PC-3 (cell line): Measurements from ENCODE around the gene CD82. TPM values are rescaled to one million over a fixed set of nuclear protein-coding genes. Genes with fewer than 3 reads are reported as not detected.

Source experiments
- ATAC-seq: fragments of 200-7000 bp; cut with Tn5 transposase; 2 replicates; pipeline ENCODE4 v1.9.1; 2020; ENCODE audit warnings: mild to moderate bottlenecking, moderate library complexity
- BruUV-seq: library from RNA; stranded (reverse); fragments of 400-500 nt; replicated peaks from 2 replicates; lab custom pipeline; 2021; lab: Mats Ljungman, UMichigan
- CTCF ChIA-PET: fragments of 300-600 bp; sonication (Branson Sonifier 250); formaldehyde crosslinking; loops from one replicate; lab custom pipeline; 2022; ENCODE audit warnings: antibody characterized with exemption; lab: Charles Lee
- POLR2A ChIA-PET: fragments of 300-600 bp; sonication (Branson Sonifier 250); formaldehyde crosslinking; loops from one replicate; lab custom pipeline; 2022; ENCODE audit warnings: antibody characterized with exemption; ENCODE audit not compliant: unreplicated experiment; lab: Charles Lee
- DNase-seq: peaks from one replicate; pipeline ENCODE4 v3.0.0-alpha.2; 2015
- H2AFZ ChIP-seq: fragments of 300-600 bp; sonication (generic); 2 replicates; pipeline ENCODE4 v1.6.0; 2016; ENCODE audit warnings: antibody characterized with exemption, low read length
- H3F3A ChIP-seq: fragments of 300-600 bp; sonication (generic); one replicate; pipeline ENCODE4 v1.6.0; 2017; ENCODE audit warnings: antibody characterized with exemption, low read length, control low read depth, mild to moderate bottlenecking; ENCODE audit not compliant: unreplicated experiment
- H3K27ac ChIP-seq: fragments of 300-600 bp; sonication (generic); 2 replicates; pipeline ENCODE4 v1.5.1; 2016; ENCODE audit warnings: mild to moderate bottlenecking, low read length
- H3K27me3 ChIP-seq: fragments of 300-600 bp; sonication (generic); 2 replicates; pipeline ENCODE4 v1.6.1; 2016; ENCODE audit warnings: low read length, mixed read lengths
- H3K36me3 ChIP-seq: fragments of 300-600 bp; sonication (generic); 2 replicates; pipeline ENCODE4 v1.6.1; 2016; ENCODE audit warnings: low read depth, mixed run types, low read length, mixed read lengths
- H3K4me1 ChIP-seq: fragments of 300-600 bp; sonication (generic); 2 replicates; pipeline ENCODE4 v1.5.1; 2016; ENCODE audit warnings: low read length; ENCODE audit not compliant: insufficient read depth
- H3K4me2 ChIP-seq: fragments of 300-600 bp; sonication (generic); 2 replicates; pipeline ENCODE4 v1.6.0; 2016; ENCODE audit warnings: low read length
- H3K4me3 ChIP-seq: fragments of 300-600 bp; sonication (generic); 2 replicates; pipeline ENCODE4 v1.5.1; 2016; ENCODE audit warnings: mild to moderate bottlenecking, low read length, mixed read lengths
- H3K79me2 ChIP-seq: fragments of 300-600 bp; sonication (generic); 2 replicates; pipeline ENCODE4 v1.6.1; 2017; ENCODE audit warnings: low read length, mixed read lengths
- H3K9ac ChIP-seq: fragments of 300-600 bp; sonication (generic); 2 replicates; pipeline ENCODE4 v1.6.0; 2016; ENCODE audit warnings: mild to moderate bottlenecking, low read length
- H3K9me2 ChIP-seq: fragments of 300-600 bp; sonication (generic); replicated peaks from 2 replicates; pipeline ENCODE4 v1.6.1; 2016; ENCODE audit warnings: mixed run types, low read length, mixed read lengths
- H3K9me3 ChIP-seq: fragments of 300-600 bp; sonication (generic); 2 replicates; pipeline ENCODE4 v1.6.1; 2016; ENCODE audit warnings: low read length, mixed read lengths
- H4K20me1 ChIP-seq: fragments of 300-600 bp; sonication (generic); 2 replicates; pipeline ENCODE4 v1.6.1; 2016; ENCODE audit warnings: low read length, mixed read lengths
- EZH2 ChIP-seq: fragments of 300-600 bp; sonication (generic); IDR thresholded peaks from one replicate; pipeline ENCODE4 v1.6.1; 2017; ENCODE audit warnings: antibody characterized with exemption, mild to moderate bottlenecking, low read length; ENCODE audit not compliant: unreplicated experiment
- EZH2phosphoT487 ChIP-seq: fragments of 300-600 bp; sonication (generic); IDR thresholded peaks from 2 replicates; pipeline ENCODE4 v1.6.1; 2018; ENCODE audit warnings: mild to moderate bottlenecking, antibody characterized with exemption, low read length, borderline replicate concordance
- intact Hi-C: fragments of 100-400 bp; cut with micrococcal nuclease; formaldehyde crosslinking; loops from 2 replicates; pipeline ENCODE4 v1.9.0; 2023
- total RNA-seq: library from RNA; depleted of rRNA; stranded (reverse); fragments of >200 nt; gene quantifications from 2 replicates; pipeline ENCODE4 v1.2.3, GENCODE V29; 2014
- TF ChIP-seq, protein P1 (sequence below): fragments of 300-600 bp; sonication (generic); conservative IDR thresholded peaks from 2 replicates; pipeline ENCODE4 v1.5.1; 2017; ENCODE audit warnings: antibody characterized with exemption, low read depth, mild to moderate bottlenecking, low read length

Gene CD82
- total RNA-seq, 1 experiment from 2014 or later = 5.0 TPM

DNA sequence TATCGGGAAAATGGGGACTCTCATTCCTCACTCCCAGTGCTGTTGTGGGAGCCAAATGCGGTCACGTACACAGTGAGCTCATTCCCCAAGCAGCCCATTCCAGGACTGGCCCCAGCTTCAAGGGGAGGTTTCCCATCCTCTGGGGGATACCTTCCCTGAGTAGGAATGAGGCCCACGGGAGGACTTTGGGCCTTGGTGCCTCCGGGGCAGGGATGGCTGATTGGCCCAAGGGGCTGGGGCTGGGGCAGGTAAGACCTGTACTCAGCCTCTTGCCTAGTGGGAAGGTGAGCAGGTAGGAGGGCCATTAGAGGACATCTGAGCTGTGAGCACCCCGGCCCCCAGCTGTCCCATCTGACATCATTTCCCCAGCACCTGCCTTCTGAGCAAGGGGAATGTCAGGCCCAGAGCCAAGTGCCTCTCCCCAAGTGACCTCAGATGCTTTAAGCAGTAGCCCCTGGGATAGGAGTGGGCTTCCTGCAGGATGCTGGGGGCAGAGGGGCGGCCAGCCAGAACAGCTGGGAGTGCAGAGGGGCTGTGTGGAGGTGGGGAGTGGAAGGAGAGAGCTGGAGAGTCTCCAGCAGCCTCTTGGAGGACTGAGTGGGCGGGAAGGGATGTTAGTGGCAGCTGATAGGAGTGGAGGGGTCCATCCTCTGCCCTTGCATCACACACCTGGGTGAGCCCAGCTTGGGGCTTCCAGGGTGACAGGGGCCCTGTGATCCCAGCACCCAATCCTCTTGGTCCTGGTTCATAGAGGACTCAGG, 58.4 kb downstream of the CD82 start:
- intact Hi-C loops = no loop called here
- ATAC-seq (no peak), DNase-seq (no peak)
- no peak overlapping the region for H2AFZ ChIP-seq
- no peak overlapping the region for H3K27ac ChIP-seq
- no peak overlapping the region for H3K9ac ChIP-seq
- H3K4me3 ChIP-seq = no peak overlapping the region
- H3K4me1 ChIP-seq = no peaks in the 10 kb centered on the region
- no peaks in the 10 kb centered on the region for H3F3A ChIP-seq
- H3K79me2 ChIP-seq = no peaks in the 10 kb centered on the region
- BruUV-seq = no TSS peak
- no peaks in the 10 kb centered on the region for H3K9me2 ChIP-seq
- H3K9me3 ChIP-seq = no peaks in the 10 kb centered on the region
- TF ChIP-seq, protein P1, sequence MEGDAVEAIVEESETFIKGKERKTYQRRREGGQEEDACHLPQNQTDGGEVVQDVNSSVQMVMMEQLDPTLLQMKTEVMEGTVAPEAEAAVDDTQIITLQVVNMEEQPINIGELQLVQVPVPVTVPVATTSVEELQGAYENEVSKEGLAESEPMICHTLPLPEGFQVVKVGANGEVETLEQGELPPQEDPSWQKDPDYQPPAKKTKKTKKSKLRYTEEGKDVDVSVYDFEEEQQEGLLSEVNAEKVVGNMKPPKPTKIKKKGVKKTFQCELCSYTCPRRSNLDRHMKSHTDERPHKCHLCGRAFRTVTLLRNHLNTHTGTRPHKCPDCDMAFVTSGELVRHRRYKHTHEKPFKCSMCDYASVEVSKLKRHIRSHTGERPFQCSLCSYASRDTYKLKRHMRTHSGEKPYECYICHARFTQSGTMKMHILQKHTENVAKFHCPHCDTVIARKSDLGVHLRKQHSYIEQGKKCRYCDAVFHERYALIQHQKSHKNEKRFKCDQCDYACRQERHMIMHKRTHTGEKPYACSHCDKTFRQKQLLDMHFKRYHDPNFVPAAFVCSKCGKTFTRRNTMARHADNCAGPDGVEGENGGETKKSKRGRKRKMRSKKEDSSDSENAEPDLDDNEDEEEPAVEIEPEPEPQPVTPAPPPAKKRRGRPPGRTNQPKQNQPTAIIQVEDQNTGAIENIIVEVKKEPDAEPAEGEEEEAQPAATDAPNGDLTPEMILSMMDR = no peak
- no peak for TF ChIP-seq EZH2phosphoT487
- no peak for TF ChIP-seq EZH2
- CTCF ChIA-PET = no interaction called here
- H3K36me3 ChIP-seq = no peaks in the 10 kb centered on the region
- no peak overlapping the region for H3K4me2 ChIP-seq
- no peaks in the 10 kb centered on the region for H4K20me1 ChIP-seq
- peaks cover 5% of the 10 kb centered on the region; the same call in 1 of the 2 replicates for H3K27me3 ChIP-seq
- POLR2A ChIA-PET = no interaction called here

GRCh38 chr11:44624761-44625221, 59.3 kb downstream of the CD82 start:
- Histone ChIP-seq H3K27me3 (peaks cover 14% of the 10 kb centered on the region), H3K9me3 (no peaks in the 10 kb centered on the region), H3K79me2 (no peaks in the 10 kb centered on the region), H4K20me1 (no peaks in the 10 kb centered on the region), H3K4me2 (no peak overlapping the region), H3K36me3 (no peaks in the 10 kb centered on the region), H2AFZ (no peak overlapping the region), H3K27ac (no peak overlapping the region), H3K9ac (no peak overlapping the region), H3F3A (no peaks in the 10 kb centered on the region), H3K9me2 (no peaks in the 10 kb centered on the region), H3K4me1 (no peaks in the 10 kb centered on the region), H3K4me3 (no peak overlapping the region)
- TF ChIP-seq EZH2 (no peak), EZH2phosphoT487 (no peak)
- TF ChIP-seq, protein P1 = no peak
- ATAC-seq (no peak), DNase-seq (no peak)
- intact Hi-C loops = no loop called here
- ChIA-PET CTCF (no interaction called here), POLR2A (no interaction called here)
- no TSS peak for BruUV-seq
